CD8-positive, alpha-beta memory T cell (primary cell): ENCODE measurements around the gene ACBD5. TPM values are rescaled to one million over a fixed set of nuclear protein-coding genes. Genes with fewer than 3 reads are reported as not detected.
A peak's percentile ranks its signal among the peaks of the same experiment; 100 is the strongest.

Experiments used
- CTCF ChIA-PET: fragments of 350-600 bp; sonication (Branson Sonifier 250); formaldehyde crosslinking; loops from one replicate; lab custom pipeline; 2021; ENCODE audit warnings: antibody characterized with exemption; lab: Charles Lee
- POLR2A ChIA-PET: fragments of 350-600 bp; sonication (Branson Sonifier 250); formaldehyde crosslinking; loops from one replicate; lab custom pipeline; 2021; ENCODE audit warnings: antibody characterized with exemption; lab: Charles Lee
- DNase-seq, 5 donors: peaks; one replicate each; pipeline versions ENCODE4 v3.0.0 to v3.0.0-alpha.2; 2020 to 2022; ENCODE audit warnings: mixed read lengths in 1 of 5
- H3K27ac ChIP-seq: one replicate; pipeline ENCODE4 v1.7.0; 2013; ENCODE audit warnings: low read depth, mild to moderate bottlenecking, low read length, moderate library complexity
- H3K27me3 ChIP-seq: 2 replicates; pipeline ENCODE4 v1.7.0; 2013; ENCODE audit warnings: low read length, mild to moderate bottlenecking; ENCODE audit not compliant: insufficient read depth, poor library complexity, severe bottlenecking
- H3K36me3 ChIP-seq: 2 replicates; pipeline ENCODE4 v1.7.0; 2013; ENCODE audit warnings: mild to moderate bottlenecking, low read length, moderate library complexity; ENCODE audit not compliant: insufficient read depth
- H3K4me1 ChIP-seq: 2 replicates; pipeline ENCODE4 v1.7.0; 2013; ENCODE audit warnings: mild to moderate bottlenecking, low read length, moderate library complexity; ENCODE audit not compliant: insufficient read depth
- H3K4me3 ChIP-seq: 2 replicates; pipeline ENCODE4 v1.7.0; 2013; ENCODE audit warnings: mild to moderate bottlenecking, low read length
- H3K9me3 ChIP-seq: 2 replicates; pipeline ENCODE4 v1.7.0; 2013; ENCODE audit warnings: mild to moderate bottlenecking, low read length
- H3K27ac Mint-ChIP-seq, 8 donors: one replicate each; pipeline ENCODE4 v1.8.0; 2020 to 2021; ENCODE audit warnings: mixed read lengths in 8 of 8, mild to moderate bottlenecking in 6 of 8, inconsistent platforms in 3 of 8, moderate library complexity in 3 of 8
- H3K27me3 Mint-ChIP-seq, 2 donors: one replicate each; pipeline ENCODE4 v1.8.0; 2020 to 2021; ENCODE audit warnings: mixed read lengths in 2 of 2, mild to moderate bottlenecking in 1 of 2, moderate library complexity in 1 of 2
- H3K36me3 Mint-ChIP-seq, 3 donors: one replicate each; pipeline ENCODE4 v1.8.0; 2020 to 2021; ENCODE audit warnings: mixed read lengths in 3 of 3, inconsistent platforms in 1 of 3, mild to moderate bottlenecking in 1 of 3
- H3K4me1 Mint-ChIP-seq, 3 donors: one replicate each; pipeline ENCODE4 v1.8.0; 2020 to 2021; ENCODE audit warnings: mixed read lengths in 3 of 3, inconsistent platforms in 1 of 3, mild to moderate bottlenecking in 1 of 3
- H3K4me3 Mint-ChIP-seq, 7 donors: one replicate each; pipeline ENCODE4 v1.8.0; 2020 to 2021; ENCODE audit warnings: mixed read lengths in 7 of 7, mild to moderate bottlenecking in 6 of 7, moderate library complexity in 4 of 7, inconsistent platforms in 2 of 7
- H3K9me3 Mint-ChIP-seq, 5 donors: one replicate each; pipeline ENCODE4 v1.8.0; 2020 to 2022; ENCODE audit warnings: mixed read lengths in 5 of 5, mild to moderate bottlenecking in 3 of 5, moderate library complexity in 2 of 5, inconsistent platforms in 1 of 5
- polyA plus RNA-seq: library from polyadenylated mRNA; unstranded; fragments of 300-500 nt; fragmentation: Illumina TruSeq; gene quantifications from one replicate; pipeline ENCODE4 v1.2.3, GENCODE V29; 2021
- total RNA-seq, 2 experiments: library from RNA; stranded (reverse); gene quantifications; one replicate each; pipeline ENCODE4 v1.2.3, GENCODE V29; 2021

The ACBD5 gene
- total and polyA plus RNA-seq, 3 experiments from 2014 or later: 13.2 to 21.3 (median 19.2) TPM

DNA sequence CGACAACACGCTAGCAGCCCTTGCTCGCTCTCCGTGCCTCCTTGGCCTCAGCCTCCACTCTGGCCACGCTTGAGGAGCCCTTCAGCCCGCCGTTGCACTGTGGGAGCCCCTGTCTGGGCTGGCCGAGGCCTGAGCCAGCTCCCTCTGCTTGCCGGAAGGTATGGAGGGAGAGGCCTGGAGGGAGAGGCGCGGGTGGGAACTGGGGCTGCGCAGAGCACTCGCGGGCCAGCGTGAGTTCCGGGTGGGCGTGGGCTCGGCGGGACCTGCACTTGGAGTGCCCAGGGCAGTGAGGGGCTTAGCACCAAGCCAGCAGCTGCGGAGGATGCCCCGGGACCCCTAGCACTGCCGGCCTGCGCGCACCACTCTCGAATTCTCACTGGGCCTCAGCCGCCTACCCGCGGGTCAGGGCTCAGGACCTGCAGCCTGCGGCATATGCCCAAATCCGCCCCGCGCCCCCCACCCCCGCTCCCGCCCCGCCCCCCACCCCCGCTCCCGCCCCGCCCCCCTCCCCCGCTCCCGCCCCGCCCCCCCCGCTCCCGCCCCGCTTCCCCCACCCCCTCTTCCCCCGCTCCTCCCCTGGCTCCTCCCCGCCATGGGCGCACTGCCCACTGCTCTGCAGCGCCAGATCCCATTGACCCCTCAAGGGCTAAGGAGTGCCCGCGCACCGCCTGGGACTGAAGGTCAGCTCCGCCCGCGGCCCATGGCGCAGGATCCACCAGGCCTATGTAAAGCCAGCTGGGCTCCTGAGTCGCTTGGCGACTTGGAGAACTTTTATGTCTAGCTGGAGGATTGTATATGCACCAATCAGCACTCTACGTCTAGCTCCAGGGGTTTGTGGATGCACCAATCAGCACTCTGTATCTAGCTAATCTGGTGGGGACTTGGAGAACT lies 15.9 kb upstream of the ACBD5 start:
- DNase-seq: no peak
- H3K4me1 Mint-ChIP-seq: peaks cover 26 to 43% (median 39%) of the 10 kb centered on the region in 3 donors
- Histone ChIP-seq H3K27me3 (peaks cover 21% of the 10 kb centered on the region), H3K36me3 (no peaks in the 10 kb centered on the region), H3K27ac (no peak overlapping the region), H3K4me1 (peaks cover 16% of the 10 kb centered on the region), H3K9me3 (no peaks in the 10 kb centered on the region), H3K4me3 (no peak overlapping the region)
- H3K36me3 Mint-ChIP-seq: peaks cover 0 to 5% (median 4%) of the 10 kb centered on the region in 3 donors
- ChIA-PET POLR2A (interaction anchor here (1.1 to 2.5 kb wide), 4 partner anchors 14 to 102 kb away, joined by 3 to 16 read pairs (median 7); partner anchors contain the start of genes ACBD5 and YME1L1), CTCF (interaction anchor here (0.8 to 1.6 kb wide), 4 partner anchors 12 to 37 kb away, joined by 3 to 10 read pairs (median 3); partner anchors contain the start of gene ACBD5)
- H3K4me3 Mint-ChIP-seq: peak overlapping the region in 3 of 7 donors; percentile 74 to 88 (median 80)
- H3K27ac Mint-ChIP-seq: peak overlapping the region in 4 of 8 donors; percentile 14 to 88 (median 82)
- peaks cover 0 to 5% (median 4%) of the 10 kb centered on the region in 5 donors for H3K9me3 Mint-ChIP-seq
- peaks cover 26 to 32% of the 10 kb centered on the region in 2 donors for H3K27me3 Mint-ChIP-seq

DNA sequence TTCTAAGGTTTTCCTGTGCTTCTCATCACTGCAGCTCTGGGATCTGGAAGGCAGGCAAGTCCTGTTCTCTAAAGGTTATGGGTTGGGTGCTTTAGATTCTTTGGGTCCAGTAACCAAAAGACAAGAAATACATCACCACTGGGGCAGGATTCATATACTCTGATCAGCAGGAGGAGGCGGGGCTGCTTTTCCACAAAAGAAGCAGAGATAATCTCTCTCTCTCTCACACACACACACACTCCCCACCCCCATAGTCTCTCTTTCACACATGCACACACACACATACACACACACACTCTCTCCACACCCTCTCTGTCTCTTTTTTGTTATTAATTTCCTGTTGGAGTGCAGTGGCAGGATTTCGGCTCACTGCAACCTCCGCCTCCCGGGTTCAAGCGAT lies 13.0 kb upstream of the ACBD5 start:
- CTCF ChIA-PET: interaction anchor here (1.2 to 3.1 kb wide), 5 partner anchors 11 to 110 kb away, joined by 3 to 30 read pairs (median 6); partner anchors contain the start of gene YME1L1
- no peak for DNase-seq
- H3K4me1 Mint-ChIP-seq: peaks cover 20 to 34% (median 31%) of the 10 kb centered on the region in 3 donors
- H3K36me3 Mint-ChIP-seq: peaks cover 0 to 5% (median 4%) of the 10 kb centered on the region in 3 donors
- Histone ChIP-seq H3K27ac (no peak overlapping the region), H3K9me3 (no peaks in the 10 kb centered on the region), H3K27me3 (peaks cover 9% of the 10 kb centered on the region), H3K4me3 (no peak overlapping the region), H3K4me1 (peaks cover 15% of the 10 kb centered on the region), H3K36me3 (no peaks in the 10 kb centered on the region)
- peaks cover 13 to 14% of the 10 kb centered on the region in 2 donors for H3K27me3 Mint-ChIP-seq
- H3K9me3 Mint-ChIP-seq: peaks cover 0 to 5% (median 4%) of the 10 kb centered on the region in 5 donors
- peak overlapping the region; percentile 54 to 86 (median 82) for H3K4me3 Mint-ChIP-seq
- POLR2A ChIA-PET: interaction anchor here (1.2 to 2.0 kb wide), 3 partner anchors 11 to 100 kb away, joined by 4 to 25 read pairs (median 6); partner anchors contain the start of gene YME1L1
- peak overlapping the region in 7 of 8 donors; percentile 32 to 96 (median 67) for H3K27ac Mint-ChIP-seq

DNA sequence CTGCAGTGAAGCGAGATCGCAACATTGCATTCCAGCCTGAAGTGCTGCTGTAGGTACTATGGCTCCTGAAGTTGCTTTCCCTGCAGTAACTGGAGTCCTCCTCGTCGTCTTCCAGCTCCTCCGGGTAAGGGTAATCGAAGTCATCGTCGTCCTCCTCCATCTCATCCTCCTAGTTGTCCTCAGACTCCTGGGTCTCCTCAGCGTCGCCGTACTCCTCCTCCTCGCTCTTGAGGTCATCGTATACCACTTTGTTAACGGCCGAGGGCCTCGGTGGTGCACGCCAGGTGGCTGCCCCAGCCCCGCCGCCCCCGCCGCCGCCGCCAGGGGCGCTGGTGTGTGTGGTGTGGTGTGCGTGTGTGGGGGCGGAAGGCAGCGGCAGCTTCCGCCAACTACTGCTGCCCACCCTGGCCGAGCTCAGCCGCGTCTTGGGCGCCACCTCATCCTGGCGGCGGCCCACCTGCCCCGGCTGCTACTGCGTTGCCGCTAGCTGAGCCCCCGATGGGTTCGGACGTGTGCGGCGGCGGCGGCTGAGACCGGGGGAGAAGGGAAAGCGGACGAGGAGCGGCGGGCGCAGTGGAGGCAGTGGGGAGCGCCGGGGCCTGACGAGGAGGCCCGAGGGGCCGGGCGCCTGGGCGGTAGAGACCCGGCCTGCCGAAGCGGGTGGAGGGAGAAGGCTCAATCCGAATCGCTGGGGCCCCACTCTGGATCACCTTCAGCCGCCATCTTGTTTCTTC lies 11.8 kb upstream of the ACBD5 start:
- ChIA-PET POLR2A (interaction anchor here (0.6 to 2.0 kb wide), 7 partner anchors 10 to 98 kb away, joined by 3 to 25 read pairs (median 4); partner anchors contain the start of genes MASTL and YME1L1), CTCF (interaction anchor here (0.6 to 3.4 kb wide), 16 partner anchors 8 to 111 kb away, joined by 3 to 30 read pairs (median 6); partner anchors contain the start of genes ACBD5 and YME1L1)
- H3K4me1 ChIP-seq: peaks cover 5% of the 10 kb centered on the region
- peaks cover 9 to 22% (median 19%) of the 10 kb centered on the region in 3 donors for H3K4me1 Mint-ChIP-seq
- H3K27ac ChIP-seq: peak overlapping the region; percentile 51
- peak overlapping the region; percentile 43 for H3K4me3 ChIP-seq
- H3K36me3 ChIP-seq: no peaks in the 10 kb centered on the region
- H3K36me3 Mint-ChIP-seq: peaks cover 0 to 4% (median 2%) of the 10 kb centered on the region in 3 donors
- H3K27me3 Mint-ChIP-seq: peaks cover 3 to 4% of the 10 kb centered on the region in 2 donors
- H3K4me3 Mint-ChIP-seq: peak overlapping the region; percentile 76 to 90 (median 82)
- H3K9me3 Mint-ChIP-seq: peaks cover 0 to 5% (median 4%) of the 10 kb centered on the region in 5 donors
- H3K27me3 ChIP-seq: no peaks in the 10 kb centered on the region
- peak; percentile 65 to 86 (median 78) for DNase-seq
- no peaks in the 10 kb centered on the region for H3K9me3 ChIP-seq
- peak overlapping the region; percentile 60 to 95 (median 85) for H3K27ac Mint-ChIP-seq

DNA sequence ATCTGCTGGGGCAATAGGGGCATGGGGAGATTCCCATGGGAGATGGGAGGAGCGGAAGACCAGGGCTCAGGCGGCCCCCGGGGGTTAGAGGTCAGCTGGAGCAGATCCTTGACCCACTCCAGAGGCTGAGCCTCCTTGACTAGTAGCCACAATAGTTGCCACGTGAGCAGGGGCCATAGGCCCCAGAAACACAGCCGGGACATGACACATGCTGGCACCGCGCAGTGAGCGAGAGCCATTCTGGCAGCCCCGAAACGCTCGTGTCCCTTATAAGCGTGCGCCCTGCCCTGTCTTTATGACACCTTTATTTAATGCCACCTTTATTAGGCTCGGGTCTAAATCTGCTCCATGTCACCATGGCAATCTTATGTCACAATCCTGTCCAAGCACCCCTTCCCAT lies 11.0 kb upstream of the ACBD5 start:
- H3K4me1 Mint-ChIP-seq: peaks cover 4 to 17% (median 13%) of the 10 kb centered on the region in 3 donors
- H3K4me3 Mint-ChIP-seq: peak overlapping the region in 3 of 7 donors; percentile 5 to 66 (median 20)
- H3K9me3 ChIP-seq: no peaks in the 10 kb centered on the region
- no peaks in the 10 kb centered on the region for H3K9me3 Mint-ChIP-seq
- no peak for DNase-seq
- peaks cover 0 to 2% (median 0%) of the 10 kb centered on the region in 3 donors for H3K36me3 Mint-ChIP-seq
- H3K27ac ChIP-seq: no peak overlapping the region
- H3K27ac Mint-ChIP-seq: peak overlapping the region in 1 of 8 donors; percentile 78
- no peaks in the 10 kb centered on the region for H3K27me3 ChIP-seq
- CTCF ChIA-PET: interaction anchor here (1.2 to 3.4 kb wide), 14 partner anchors 9 to 111 kb away, joined by 3 to 30 read pairs (median 6); partner anchors contain the start of genes ACBD5 and YME1L1
- H3K4me3 ChIP-seq: no peak overlapping the region
- H3K27me3 Mint-ChIP-seq: peaks cover 0 to 1% of the 10 kb centered on the region in 2 donors
- POLR2A ChIA-PET: interaction anchor here (0.5 to 2.0 kb wide), 3 partner anchors 9 to 98 kb away, joined by 3 to 25 read pairs (median 6); partner anchors contain the start of gene YME1L1
- no peaks in the 10 kb centered on the region for H3K36me3 ChIP-seq
- peaks cover 5% of the 10 kb centered on the region for H3K4me1 ChIP-seq

- Mint-ChIP-seq H3K36me3 (peaks cover 0 to 2% (median 0%) of the 10 kb centered on the region in 3 donors), H3K9me3 (no peaks in the 10 kb centered on the region), H3K27me3 (no peaks in the 10 kb centered on the region), H3K4me1 (peaks cover 9 to 20% (median 20%) of the 10 kb centered on the region in 3 donors), H3K27ac (no peak overlapping the region), H3K4me3 (peak overlapping the region in 1 of 7 donors; percentile 19)
- POLR2A ChIA-PET: no interaction called here
- no peak for DNase-seq
- CTCF ChIA-PET: no interaction called here
- no peak overlapping the region for H3K27ac ChIP-seq
- H3K9me3 ChIP-seq: no peaks in the 10 kb centered on the region
- no peaks in the 10 kb centered on the region for H3K27me3 ChIP-seq
- H3K36me3 ChIP-seq: no peaks in the 10 kb centered on the region
- peaks cover 14% of the 10 kb centered on the region for H3K4me1 ChIP-seq
- no peak overlapping the region for H3K4me3 ChIP-seq
Observed at GRCh38 chr10:27248215-27248614, 7.6 kb upstream of the ACBD5 start.

DNA sequence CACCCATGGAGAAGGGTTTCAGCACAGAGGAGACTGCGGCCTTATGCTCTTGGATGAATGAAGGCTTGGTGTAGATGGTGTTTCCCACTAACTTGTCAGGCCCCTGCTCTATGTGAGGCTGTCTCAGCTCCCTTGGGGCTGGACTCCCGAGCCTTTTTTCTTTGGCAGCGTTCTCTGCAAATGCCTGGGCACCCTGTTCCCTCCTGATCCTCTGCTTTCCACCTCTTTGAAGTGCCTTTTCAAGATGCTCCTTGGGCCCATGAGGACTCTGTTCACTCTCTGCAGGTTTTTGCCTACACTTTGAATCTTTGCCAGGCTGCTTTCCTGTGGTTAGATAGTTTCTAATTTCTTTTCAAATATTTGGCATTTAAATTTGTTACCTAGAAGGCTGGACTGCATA lies 6.8 kb upstream of the ACBD5 start:
- H3K9me3 Mint-ChIP-seq: peaks cover 0 to 2% (median 0%) of the 10 kb centered on the region in 5 donors
- no peak for DNase-seq
- H3K4me1 ChIP-seq: peaks cover 16% of the 10 kb centered on the region
- H3K27me3 Mint-ChIP-seq: peaks cover 0 to 4% of the 10 kb centered on the region in 2 donors
- no peak overlapping the region for H3K27ac Mint-ChIP-seq
- H3K36me3 ChIP-seq: no peaks in the 10 kb centered on the region
- H3K4me3 Mint-ChIP-seq: no peak overlapping the region
- H3K36me3 Mint-ChIP-seq: peaks cover 0 to 7% (median 0%) of the 10 kb centered on the region in 3 donors
- no peak overlapping the region for H3K27ac ChIP-seq
- POLR2A ChIA-PET: no interaction called here
- H3K9me3 ChIP-seq: no peaks in the 10 kb centered on the region
- CTCF ChIA-PET: no interaction called here
- no peaks in the 10 kb centered on the region for H3K27me3 ChIP-seq
- peaks cover 15 to 23% (median 22%) of the 10 kb centered on the region in 3 donors for H3K4me1 Mint-ChIP-seq
- H3K4me3 ChIP-seq: no peak overlapping the region

GRCh38 chr10:27247006-27247405 lies 6.4 kb upstream of the ACBD5 start:
- peaks cover 12% of the 10 kb centered on the region for H3K4me1 ChIP-seq
- H3K4me3 ChIP-seq: no peak overlapping the region
- no peaks in the 10 kb centered on the region for H3K9me3 ChIP-seq
- DNase-seq: no peak
- peaks cover 0 to 11% (median 0%) of the 10 kb centered on the region in 3 donors for H3K36me3 Mint-ChIP-seq
- H3K27me3 ChIP-seq: no peaks in the 10 kb centered on the region
- H3K36me3 ChIP-seq: no peaks in the 10 kb centered on the region
- ChIA-PET POLR2A (no interaction called here), CTCF (no interaction called here)
- H3K9me3 Mint-ChIP-seq: peaks cover 0 to 2% (median 0%) of the 10 kb centered on the region in 5 donors
- H3K27ac Mint-ChIP-seq: peak overlapping the region in 2 of 8 donors; percentile 35 to 61
- peaks cover 0 to 4% of the 10 kb centered on the region in 2 donors for H3K27me3 Mint-ChIP-seq
- H3K27ac ChIP-seq: no peak overlapping the region
- H3K4me3 Mint-ChIP-seq: no peak overlapping the region
- H3K4me1 Mint-ChIP-seq: peaks cover 15 to 19% (median 19%) of the 10 kb centered on the region in 3 donors
